ENCODE measurements around the gene HHIPL2. TPM values are rescaled to one million over a fixed set of nuclear protein-coding genes. Genes with fewer than 3 reads are reported as not detected.

The HHIPL2 gene
- total and polyA plus RNA-seq, 2 experiments from 2014 or later = 0.52 TPM; not detected in 1

GRCh38 chr1:222529916-222530315, 18.0 kb downstream of the HHIPL2 start (continued):
- no peak for TF ChIP-seq ZNF462 (CRISPR knock-in tag; IDR thresholded peaks at IDR 0.05)
- no peak for TF ChIP-seq CREB1 (CRISPR knock-in tag; IDR thresholded peaks at IDR 0.05; ENCODE audit: low read depth)
- no peak for TF ChIP-seq CTCF (conservative IDR thresholded peaks at IDR 0.05; ENCODE audit: low read depth in 2 of 2)

- ATAC-seq = no peak
- no peak overlapping the region for H2AFZ ChIP-seq
- H3K9me2 ChIP-seq (ENCODE audit: insufficient read depth) = no peaks in the 10 kb centered on the region; the same call in 1 of the 2 replicates
- Mint-ChIP-seq H3K27me3 (ENCODE audit: insufficient read depth, low read depth, poor library complexity) (peaks cover 3% of the 10 kb centered on the region), H3K36me3 (ENCODE audit: low read depth) (no peaks in the 10 kb centered on the region), H3K9me3 (no peaks in the 10 kb centered on the region), H3K4me1 (no peaks in the 10 kb centered on the region), H3K27ac (no peak overlapping the region), H3K4me3 (no peak overlapping the region)
- TF ChIP-seq ZNF114 (CRISPR knock-in tag; IDR thresholded peaks at IDR 0.05) (no peak), NANOG (IDR thresholded peaks at IDR 0.05; ENCODE audit: borderline replicate concordance) (no peak), STAT1 (IDR thresholded peaks at IDR 0.05; ENCODE audit: unreplicated experiment) (no peak)
- H3K79me2 ChIP-seq (replicated peaks; ENCODE audit: insufficient read depth) = no peaks in the 10 kb centered on the region
- no peaks in the 10 kb centered on the region for H3K4me1 ChIP-seq (ENCODE audit: insufficient read depth)
- H3F3A ChIP-seq (replicated peaks; ENCODE audit: low read depth) = no peaks in the 10 kb centered on the region
- H3K27me3 ChIP-seq (ENCODE audit: insufficient read depth) = no peaks in the 10 kb centered on the region
- H3K36me3 ChIP-seq (ENCODE audit: insufficient read depth) = no peaks in the 10 kb centered on the region
- no peak overlapping the region for H3K4me2 ChIP-seq
- H3K27ac ChIP-seq (ENCODE audit: low read depth) = no peak overlapping the region
- no peaks in the 10 kb centered on the region for H4K20me1 ChIP-seq (replicated peaks; ENCODE audit: insufficient read depth)
- H3K4me3 ChIP-seq = no peak overlapping the region
- no peak for DNase-seq (ENCODE audit: low spot score)
These were observed 18.7 kb downstream of the HHIPL2 start for GRCh38 chr1:222529181-222529580.
